Uterus (tissue), 4 donors: ENCODE results near the gene MRGPRG. TPM values are rescaled to one million over a fixed set of nuclear protein-coding genes. Genes with fewer than 3 reads are reported as not detected.
A peak's percentile ranks its signal among the peaks of the same experiment; 100 is the strongest.

Experiments used
- DNase-seq, 2 donors: peaks; one replicate each; pipeline ENCODE4 v3.0.0-alpha.2; 2019 to 2020
- H3K27ac ChIP-seq, 2 donors: fragments of 200-600 bp; sonication (generic); 1 replicate in 1 of 2; 2 replicates in 1 of 2; pipeline ENCODE4 v1.5.1; 2016 to 2018
- H3K27me3 ChIP-seq, 2 donors: fragments of 200-600 bp; sonication (generic); one replicate each; pipeline ENCODE4 v1.5.1; 2018 to 2019; ENCODE audit warnings: control low read depth in 1 of 2
- H3K36me3 ChIP-seq, 2 donors: fragments of 200-600 bp; sonication (generic); one replicate each; pipeline ENCODE4 v1.5.1; 2019; ENCODE audit warnings: control low read depth in 1 of 2
- H3K4me1 ChIP-seq, 2 donors: fragments of 200-600 bp; sonication (generic); one replicate each; pipeline ENCODE4 v1.5.1; 2018 to 2019; ENCODE audit warnings: control low read depth in 1 of 2
- H3K4me3 ChIP-seq, 2 donors: fragments of 200-600 bp; sonication (generic); 1 replicate in 1 of 2; 2 replicates in 1 of 2; pipeline ENCODE4 v1.5.1; 2018 to 2019; ENCODE audit warnings: mild to moderate bottlenecking in 1 of 2
- H3K9me3 ChIP-seq, 2 donors: fragments of 200-600 bp; sonication (generic); one replicate each; pipeline ENCODE4 v1.5.1; 2019; ENCODE audit warnings: control low read depth in 1 of 2
- POLR2A ChIP-seq, 2 donors: fragments of 450-650 bp; IDR thresholded peaks; one replicate each; pipeline ENCODE4 v1.6.1; 2016; ENCODE audit warnings: antibody characterized with exemption in 2 of 2, mild to moderate bottlenecking in 1 of 2, moderate library complexity in 1 of 2
- intact Hi-C: fragments of 100-400 bp; cut with DNase I; formaldehyde crosslinking; loops from one replicate; pipeline ENCODE4 v1.15.1; 2023; ENCODE audit warnings: low total_unique reads
- total RNA-seq, 4 donors: library from RNA; depleted of rRNA in 3 of 4; stranded (reverse); fragments of >200 nt in 3 of 4; gene quantifications; one replicate each; pipeline versions ENCODE4 v1.1.0 to v1.2.4, GENCODE V29; 2014 to 2023
- TF ChIP-seq, protein P1 (sequence below), 4 experiments: fragments of 200-600 bp in 2 of 4; fragments of 450-650 bp in 2 of 4; sonication (generic) in 2 of 4; IDR thresholded peaks; one replicate each; pipeline ENCODE4 v1.5.1; 2016 to 2019; ENCODE audit warnings: antibody characterized with exemption in 4 of 4, mild to moderate bottlenecking in 2 of 4, moderate library complexity in 1 of 4
- donor health status: DM: yes; HTN: yes; CAD: no.

Gene MRGPRG
- total RNA-seq, 4 donors from 2014 or later = not detected

DNA sequence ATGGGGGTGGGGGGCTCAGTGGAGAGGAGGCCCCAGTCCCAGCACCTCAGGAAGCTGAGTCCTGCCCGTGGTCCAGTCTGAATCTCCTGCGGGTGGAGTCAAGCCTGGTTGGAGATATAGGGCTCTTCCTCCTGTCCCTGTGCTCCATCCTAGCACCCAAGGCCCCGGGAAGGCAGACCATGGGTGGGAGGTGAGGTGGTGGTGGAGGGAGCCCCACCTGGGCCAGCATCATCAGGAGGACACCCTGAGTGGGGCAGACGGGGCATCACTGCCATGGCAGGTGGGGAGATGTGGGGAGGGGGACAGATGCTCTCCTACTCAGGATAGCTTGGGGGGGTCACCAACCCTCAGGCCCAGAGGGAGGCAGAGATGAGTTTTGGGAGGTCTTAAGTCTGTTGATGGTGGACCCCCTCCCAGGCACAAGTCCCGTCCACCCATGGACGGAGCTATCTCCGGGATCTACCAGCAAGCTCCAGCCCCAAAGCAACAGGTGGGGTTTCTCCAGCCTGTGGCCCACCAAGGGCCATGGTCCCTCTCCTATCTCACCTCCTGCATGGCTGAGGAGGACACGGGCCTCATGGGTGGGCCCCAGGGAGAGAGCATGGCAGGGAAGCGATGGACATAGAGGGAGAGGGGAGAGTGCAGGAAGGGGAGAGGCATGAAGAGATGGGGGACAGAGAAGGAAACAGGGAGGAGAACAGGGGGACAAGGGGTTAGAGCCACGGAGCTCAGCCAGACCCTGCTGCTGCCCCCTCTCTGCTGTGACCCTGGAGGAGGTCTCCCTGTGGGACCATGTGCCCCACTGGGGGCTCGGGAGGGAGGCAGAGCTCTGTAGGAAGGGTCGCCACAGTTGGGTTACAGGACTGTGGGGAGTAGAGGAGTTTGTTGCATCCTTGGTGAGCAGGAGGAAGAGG is 12.3 kb upstream of the MRGPRG start:
- Histone ChIP-seq H3K4me1 (no peaks in the 10 kb centered on the region), H3K27me3 (no peaks in the 10 kb centered on the region), H3K36me3 (no peaks in the 10 kb centered on the region), H3K9me3 (no peaks in the 10 kb centered on the region), H3K27ac (no peak overlapping the region), H3K4me3 (no peak overlapping the region)
- TF ChIP-seq POLR2A (IDR thresholded peaks at IDR 0.05) = no peak
- TF ChIP-seq, protein P1, sequence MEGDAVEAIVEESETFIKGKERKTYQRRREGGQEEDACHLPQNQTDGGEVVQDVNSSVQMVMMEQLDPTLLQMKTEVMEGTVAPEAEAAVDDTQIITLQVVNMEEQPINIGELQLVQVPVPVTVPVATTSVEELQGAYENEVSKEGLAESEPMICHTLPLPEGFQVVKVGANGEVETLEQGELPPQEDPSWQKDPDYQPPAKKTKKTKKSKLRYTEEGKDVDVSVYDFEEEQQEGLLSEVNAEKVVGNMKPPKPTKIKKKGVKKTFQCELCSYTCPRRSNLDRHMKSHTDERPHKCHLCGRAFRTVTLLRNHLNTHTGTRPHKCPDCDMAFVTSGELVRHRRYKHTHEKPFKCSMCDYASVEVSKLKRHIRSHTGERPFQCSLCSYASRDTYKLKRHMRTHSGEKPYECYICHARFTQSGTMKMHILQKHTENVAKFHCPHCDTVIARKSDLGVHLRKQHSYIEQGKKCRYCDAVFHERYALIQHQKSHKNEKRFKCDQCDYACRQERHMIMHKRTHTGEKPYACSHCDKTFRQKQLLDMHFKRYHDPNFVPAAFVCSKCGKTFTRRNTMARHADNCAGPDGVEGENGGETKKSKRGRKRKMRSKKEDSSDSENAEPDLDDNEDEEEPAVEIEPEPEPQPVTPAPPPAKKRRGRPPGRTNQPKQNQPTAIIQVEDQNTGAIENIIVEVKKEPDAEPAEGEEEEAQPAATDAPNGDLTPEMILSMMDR (IDR thresholded peaks at IDR 0.05) = no peak
- DNase-seq = no peak
- intact Hi-C loops = no loop called here

- H3K4me3 ChIP-seq = no peak overlapping the region
- no peaks in the 10 kb centered on the region for H3K27me3 ChIP-seq
- intact Hi-C loops = no loop called here
- no peaks in the 10 kb centered on the region for H3K4me1 ChIP-seq
- no peak for TF ChIP-seq POLR2A (IDR thresholded peaks at IDR 0.05)
- TF ChIP-seq, protein P1 (IDR thresholded peaks at IDR 0.05) = no peak
- no peak overlapping the region for H3K27ac ChIP-seq
- no peak for DNase-seq
- no peaks in the 10 kb centered on the region for H3K9me3 ChIP-seq
- H3K36me3 ChIP-seq = no peaks in the 10 kb centered on the region
Observed at GRCh38 chr11:3229673-3230630, 11.3 kb upstream of the MRGPRG start.

DNA sequence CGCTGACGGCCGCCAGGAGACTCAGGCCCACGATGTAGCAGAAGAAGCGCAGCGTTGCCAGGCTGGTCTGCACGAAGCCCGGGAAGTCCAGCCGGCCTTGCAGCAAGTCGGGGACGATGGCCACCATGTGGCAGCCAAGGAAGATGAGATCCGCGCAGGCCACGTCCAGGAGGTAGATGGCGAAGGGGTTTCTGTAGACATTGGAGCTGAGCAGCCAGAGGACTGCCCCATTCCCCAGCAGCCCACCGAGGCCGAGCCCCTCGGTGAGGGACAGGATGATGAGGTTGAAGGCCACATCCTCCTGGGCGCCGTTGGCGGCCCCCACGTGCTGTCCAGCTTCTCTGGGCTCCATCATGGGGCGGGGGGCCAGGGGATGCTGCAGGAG is 9.8 kb upstream of the MRGPRG start:
- peak in 1 of 2 donors; percentile 10 for DNase-seq
- Histone ChIP-seq H3K27me3 (no peaks in the 10 kb centered on the region), H3K4me3 (no peak overlapping the region), H3K36me3 (no peaks in the 10 kb centered on the region), H3K9me3 (no peaks in the 10 kb centered on the region), H3K27ac (no peak overlapping the region), H3K4me1 (no peaks in the 10 kb centered on the region)
- intact Hi-C loops = no loop called here
- TF ChIP-seq, protein P1 (IDR thresholded peaks at IDR 0.05) = no peak
- no peak for TF ChIP-seq POLR2A (IDR thresholded peaks at IDR 0.05)

DNA sequence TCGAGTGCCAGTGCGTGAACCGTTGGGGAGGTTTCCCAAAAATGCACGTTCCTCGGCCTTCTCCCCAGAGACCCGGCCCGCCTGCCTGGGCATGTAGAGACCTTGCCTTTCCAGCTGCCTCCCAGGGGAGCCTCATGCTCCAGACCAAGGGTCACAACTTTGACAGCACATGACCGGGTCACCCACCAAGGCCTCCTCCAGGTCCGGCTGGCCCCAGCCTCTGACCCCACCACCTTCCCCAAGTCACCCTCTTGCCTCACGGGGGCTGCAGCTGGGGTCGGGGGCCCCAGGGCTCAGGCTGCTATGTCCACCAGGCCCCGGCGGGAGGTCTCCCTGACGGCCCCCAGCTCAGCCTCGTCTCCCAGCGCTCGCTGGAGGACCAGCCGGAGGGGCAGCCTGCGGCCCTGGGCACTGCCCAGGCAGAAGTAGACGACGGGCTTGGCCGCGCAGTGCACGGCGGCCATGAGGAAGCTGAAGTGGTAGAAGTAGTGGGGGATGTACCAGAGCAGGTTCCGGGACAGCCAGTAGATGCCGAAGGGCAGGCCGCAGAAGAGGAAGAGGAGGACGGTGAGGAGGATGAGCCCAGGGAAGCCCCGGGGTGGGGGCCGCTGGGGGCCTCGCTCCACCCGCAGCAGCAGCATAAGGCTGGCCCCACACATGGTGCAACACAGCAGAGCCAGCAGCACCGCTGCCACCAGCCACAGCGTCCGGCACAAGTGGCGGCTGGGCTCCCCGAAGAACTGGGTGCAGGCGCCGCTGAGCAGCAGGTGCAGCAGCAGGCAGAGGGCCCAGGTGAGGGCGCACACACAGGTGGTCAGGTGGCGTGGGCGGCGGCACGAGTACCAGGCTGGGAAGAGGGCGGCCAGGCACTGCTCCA is 9.2 kb upstream of the MRGPRG start:
- no peaks in the 10 kb centered on the region for H3K4me1 ChIP-seq
- no peaks in the 10 kb centered on the region for H3K9me3 ChIP-seq
- TF ChIP-seq, protein P1 (IDR thresholded peaks at IDR 0.05) = no peak
- no peak for TF ChIP-seq POLR2A (IDR thresholded peaks at IDR 0.05)
- intact Hi-C loops = no loop called here
- H3K27ac ChIP-seq = no peak overlapping the region
- H3K27me3 ChIP-seq = no peaks in the 10 kb centered on the region
- H3K36me3 ChIP-seq = no peaks in the 10 kb centered on the region
- DNase-seq = no peak
- H3K4me3 ChIP-seq = no peak overlapping the region
